Measurements from ENCODE around the gene KLHL12. TPM values are rescaled to one million over a fixed set of nuclear protein-coding genes. Genes with fewer than 3 reads are reported as not detected.

Gene KLHL12
- total RNA-seq, 1 donor from 2014 or later, result 24.9 TPM

DNA sequence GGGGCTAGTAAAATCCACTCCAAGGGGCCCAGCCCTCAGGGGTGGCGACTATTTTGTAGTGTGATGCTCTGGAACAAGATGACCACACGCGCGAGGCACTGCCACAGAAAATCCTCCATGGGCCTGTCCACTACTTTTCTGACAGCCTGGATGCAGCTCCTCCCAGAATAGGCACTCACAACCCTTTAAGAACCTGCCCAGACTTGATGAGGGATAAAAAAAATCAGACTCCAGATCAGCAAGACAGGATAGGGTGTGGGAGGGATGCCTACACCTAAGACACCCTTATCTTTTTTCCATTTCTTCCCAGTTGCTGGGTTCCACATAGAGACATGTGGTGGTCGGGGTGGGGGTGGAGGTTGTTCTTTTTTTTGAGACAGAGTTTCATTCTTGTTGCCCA lies 82.8 kb downstream of the KLHL12 start:
- Histone ChIP-seq H3K27me3 (ENCODE audit: insufficient read depth, low read length) (peaks cover 2% of the 10 kb centered on the region), H3K9me3 (ENCODE audit: insufficient read depth, low read depth, low read length) (no peaks in the 10 kb centered on the region), H3K36me3 (ENCODE audit: insufficient read depth, low read length) (no peaks in the 10 kb centered on the region), H4K20me1 (ENCODE audit: insufficient read depth, low read length) (no peaks in the 10 kb centered on the region), H3K27ac (ENCODE audit: low read depth, low read length) (no peak overlapping the region), H3K79me2 (ENCODE audit: insufficient read depth, low read length) (no peaks in the 10 kb centered on the region), H2AFZ (ENCODE audit: low read depth, low read length) (no peak overlapping the region), H3K4me2 (ENCODE audit: low read length) (no peak overlapping the region), H3K4me1 (ENCODE audit: insufficient read depth, low read length) (no peaks in the 10 kb centered on the region), H3K9ac (ENCODE audit: low read length) (no peak overlapping the region), H3K4me3 (ENCODE audit: insufficient read depth, low read depth, low read length) (no peak overlapping the region)
- no peak overlapping the region for H3K4me3 Mint-ChIP-seq (ENCODE audit: unreplicated experiment)
- DNase-seq (ENCODE audit: low read depth) (no peak), FAIRE-seq (no peak)
- no peak overlapping the region for H3K27ac Mint-ChIP-seq (ENCODE audit: unreplicated experiment)
- H3K4me1 Mint-ChIP-seq (ENCODE audit: low read depth, unreplicated experiment), result peaks cover 13% of the 10 kb centered on the region
- no peaks in the 10 kb centered on the region for H3K9me3 Mint-ChIP-seq (ENCODE audit: unreplicated experiment)
- H3K27me3 Mint-ChIP-seq (ENCODE audit: low read depth, unreplicated experiment), result peaks cover 16% of the 10 kb centered on the region
- TF ChIP-seq, protein P1, sequence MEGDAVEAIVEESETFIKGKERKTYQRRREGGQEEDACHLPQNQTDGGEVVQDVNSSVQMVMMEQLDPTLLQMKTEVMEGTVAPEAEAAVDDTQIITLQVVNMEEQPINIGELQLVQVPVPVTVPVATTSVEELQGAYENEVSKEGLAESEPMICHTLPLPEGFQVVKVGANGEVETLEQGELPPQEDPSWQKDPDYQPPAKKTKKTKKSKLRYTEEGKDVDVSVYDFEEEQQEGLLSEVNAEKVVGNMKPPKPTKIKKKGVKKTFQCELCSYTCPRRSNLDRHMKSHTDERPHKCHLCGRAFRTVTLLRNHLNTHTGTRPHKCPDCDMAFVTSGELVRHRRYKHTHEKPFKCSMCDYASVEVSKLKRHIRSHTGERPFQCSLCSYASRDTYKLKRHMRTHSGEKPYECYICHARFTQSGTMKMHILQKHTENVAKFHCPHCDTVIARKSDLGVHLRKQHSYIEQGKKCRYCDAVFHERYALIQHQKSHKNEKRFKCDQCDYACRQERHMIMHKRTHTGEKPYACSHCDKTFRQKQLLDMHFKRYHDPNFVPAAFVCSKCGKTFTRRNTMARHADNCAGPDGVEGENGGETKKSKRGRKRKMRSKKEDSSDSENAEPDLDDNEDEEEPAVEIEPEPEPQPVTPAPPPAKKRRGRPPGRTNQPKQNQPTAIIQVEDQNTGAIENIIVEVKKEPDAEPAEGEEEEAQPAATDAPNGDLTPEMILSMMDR (IDR thresholded peaks at IDR 0.05; ENCODE audit: insufficient read depth, low read depth, low read length), result no peak
- no peak for TF ChIP-seq EZH2 (IDR thresholded peaks at IDR 0.05; ENCODE audit: insufficient read depth, low read length)
- H3K36me3 Mint-ChIP-seq (ENCODE audit: low read depth, unreplicated experiment), result no peaks in the 10 kb centered on the region

DNA sequence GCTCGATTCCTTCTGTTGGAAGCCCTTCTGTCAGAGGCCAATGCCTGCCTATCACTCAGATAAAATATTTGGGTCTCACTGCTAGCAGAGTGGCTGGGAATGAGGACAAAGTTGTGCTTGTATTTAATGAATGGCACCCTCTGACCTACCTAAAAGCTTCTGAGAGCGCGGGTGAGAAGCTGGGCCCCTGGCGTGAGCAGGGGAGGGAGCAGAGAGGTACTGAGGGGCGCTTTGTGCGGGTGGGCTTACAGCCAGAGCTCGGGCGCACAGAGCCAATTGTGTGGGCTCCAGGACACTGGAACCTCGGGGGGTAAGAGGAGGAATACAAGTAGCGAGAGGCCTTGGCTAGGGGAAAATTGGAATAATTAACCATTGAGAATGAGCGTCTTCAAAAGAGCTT lies 84.0 kb downstream of the KLHL12 start:
- no peak overlapping the region for H3K27ac Mint-ChIP-seq (ENCODE audit: unreplicated experiment)
- TF ChIP-seq, protein P1 (IDR thresholded peaks at IDR 0.05; ENCODE audit: insufficient read depth, low read depth, low read length), result no peak
- no peak for TF ChIP-seq EZH2 (IDR thresholded peaks at IDR 0.05; ENCODE audit: insufficient read depth, low read length)
- Histone ChIP-seq H3K4me3 (ENCODE audit: insufficient read depth, low read depth, low read length) (no peak overlapping the region), H3K4me2 (ENCODE audit: low read length) (no peak overlapping the region), H3K36me3 (ENCODE audit: insufficient read depth, low read length) (no peaks in the 10 kb centered on the region), H4K20me1 (ENCODE audit: insufficient read depth, low read length) (no peaks in the 10 kb centered on the region), H3K27me3 (ENCODE audit: insufficient read depth, low read length) (peaks cover 2% of the 10 kb centered on the region), H3K9ac (ENCODE audit: low read length) (no peak overlapping the region), H3K9me3 (ENCODE audit: insufficient read depth, low read depth, low read length) (no peaks in the 10 kb centered on the region), H3K27ac (ENCODE audit: low read depth, low read length) (no peak overlapping the region), H3K4me1 (ENCODE audit: insufficient read depth, low read length) (no peaks in the 10 kb centered on the region), H3K79me2 (ENCODE audit: insufficient read depth, low read length) (no peaks in the 10 kb centered on the region), H2AFZ (ENCODE audit: low read depth, low read length) (no peak overlapping the region)
- FAIRE-seq, result no peak
- no peak for DNase-seq (ENCODE audit: low read depth)
- H3K4me1 Mint-ChIP-seq (ENCODE audit: low read depth, unreplicated experiment), result peaks cover 10% of the 10 kb centered on the region
- no peaks in the 10 kb centered on the region for H3K36me3 Mint-ChIP-seq (ENCODE audit: low read depth, unreplicated experiment)
- H3K27me3 Mint-ChIP-seq (ENCODE audit: low read depth, unreplicated experiment), result peaks cover 18% of the 10 kb centered on the region
- no peak overlapping the region for H3K4me3 Mint-ChIP-seq (ENCODE audit: unreplicated experiment)
- H3K9me3 Mint-ChIP-seq (ENCODE audit: unreplicated experiment), result no peaks in the 10 kb centered on the region

Other genes starting within 250 kb of the KLHL12 start
- 0.14 and 0.27 TPM in 2 replicates for gene SYT2, start 216.8 kb downstream of the KLHL12 start, total RNA-seq
- gene KDM5B, start 118.8 kb downstream of the KLHL12 start, total RNA-seq, result 173 and 182 TPM in 2 replicates
- gene PCAT6, start 116.3 kb downstream of the KLHL12 start, total RNA-seq, result 5.4 and 5.7 TPM in 2 replicates
- 11.1 and 12.1 TPM in 2 replicates for gene RABIF, start 38.1 kb downstream of the KLHL12 start, total RNA-seq
- gene ADIPOR1, start 31.1 kb upstream of the KLHL12 start, total RNA-seq, result 72.8 and 73.0 TPM in 2 replicates
- 39.1 and 41.9 TPM in 2 replicates for gene CYB5R1, start 40.0 kb upstream of the KLHL12 start, total RNA-seq
- gene TMEM183A, start 80.1 kb upstream of the KLHL12 start, total RNA-seq, result 66.1 and 68.6 TPM in 2 replicates
- 9.1 and 11.0 TPM in 2 replicates for gene PPFIA4, start 99.3 kb upstream of the KLHL12 start, total RNA-seq
- gene MYOG, start 158.8 kb upstream of the KLHL12 start, total RNA-seq, result not detected in 2 replicates
- 2.2 and 5.7 TPM in 2 replicates for gene ADORA1, start 200.5 kb upstream of the KLHL12 start, total RNA-seq
- not detected in 2 replicates for gene MYBPH, start 248.6 kb upstream of the KLHL12 start, total RNA-seq

Measured in astrocyte (in vitro differentiated cells and primary cell).